Endothelial cell of umbilical vein (primary cell): ENCODE measurements around the gene ACAA1. TPM values are rescaled to one million over a fixed set of nuclear protein-coding genes. Genes with fewer than 3 reads are reported as not detected.

Experiments
- BruUV-seq: library from RNA; stranded (reverse); fragments of 400-500 nt; replicated peaks from 2 replicates; lab custom pipeline; 2021; lab: Mats Ljungman, UMichigan
- CTCF ChIA-PET: fragments of 300-600, 350-600 bp; sonication (Branson Sonifier 250); formaldehyde crosslinking; loops from one replicate; lab custom pipeline; 2021; ENCODE audit warnings: antibody characterized with exemption, inconsistent platforms; lab: Charles Lee
- POLR2A ChIA-PET: fragments of 300-600, 350-600 bp; sonication (Branson Sonifier 250); formaldehyde crosslinking; loops from one replicate; lab custom pipeline; 2021; ENCODE audit warnings: antibody characterized with exemption, inconsistent platforms; lab: Charles Lee
- DNase-seq: peaks from one replicate; pipeline ENCODE4 v3.0.0-alpha.2; 2011; ENCODE audit warnings: low read depth, low spot score
- FAIRE-seq: peaks from 2 replicates; lab custom pipeline; 2011; peaks lifted over from hg19 to GRCh38; lab: Jason Lieb, UNC
- H2AFZ ChIP-seq: 2 replicates; pipeline ENCODE4 v1.6.0; 2012; ENCODE audit warnings: low read depth, low read length, control low read depth, inconsistent platforms
- H3K27ac ChIP-seq: 2 replicates; pipeline ENCODE4 v1.5.1; 2011; ENCODE audit warnings: low read depth, mild to moderate bottlenecking, control low read depth, low read length, moderate library complexity; ENCODE audit not compliant: insufficient read depth
- H3K27me3 ChIP-seq, 2 experiments: 2 replicates each; pipeline versions ENCODE4 v1.6.0 to v1.6.1; 2011; ENCODE audit warnings: low read length in 2 of 2, mixed read lengths in 1 of 2; ENCODE audit not compliant: control insufficient read depth in 2 of 2, insufficient read depth in 2 of 2
- H3K36me3 ChIP-seq, 2 experiments: 2 replicates in 1 of 2; 3 replicates in 1 of 2; pipeline ENCODE4 v1.5.1; 2011; ENCODE audit warnings: low read length in 2 of 2, mild to moderate bottlenecking in 1 of 2, moderate library complexity in 1 of 2; ENCODE audit not compliant: control insufficient read depth in 2 of 2, insufficient read depth in 2 of 2; ENCODE audit errors: extremely low read depth in 1 of 2
- H3K4me1 ChIP-seq: 3 replicates; pipeline ENCODE4 v1.5.1; 2011; ENCODE audit warnings: mild to moderate bottlenecking, low read length; ENCODE audit not compliant: control insufficient read depth, insufficient read depth; ENCODE audit errors: extremely low read depth
- H3K4me2 ChIP-seq: 2 replicates; pipeline ENCODE4 v1.6.1; 2011; ENCODE audit warnings: low read length, control low read depth, mixed read lengths; ENCODE audit not compliant: insufficient read depth
- H3K4me3 ChIP-seq, 3 experiments: fragments of 200-600 bp in 1 of 3; sonication (generic), shearing (Covaris generic) in 1 of 3; replicated peaks in 1 of 3; 2 replicates each; pipeline ENCODE4 v1.5.1; 2011 to 2016; ENCODE audit warnings: control low read depth in 3 of 3, low read length in 3 of 3, mild to moderate bottlenecking in 2 of 3, inconsistent platforms in 1 of 3, low read depth in 1 of 3, moderate library complexity in 1 of 3; ENCODE audit not compliant: insufficient read depth in 1 of 3
- H3K79me2 ChIP-seq: 2 replicates; pipeline ENCODE4 v1.6.0; 2012; ENCODE audit warnings: low read length, inconsistent platforms; ENCODE audit not compliant: control insufficient read depth, insufficient read depth
- H3K9ac ChIP-seq: replicated peaks from 2 replicates; pipeline ENCODE3; 2011; ENCODE audit warnings: low read length, control low read depth; ENCODE audit not compliant: insufficient read depth; ENCODE audit errors: extremely low read depth
- H3K9me1 ChIP-seq: replicated peaks from 3 replicates; pipeline ENCODE4 v1.6.0; 2011; ENCODE audit warnings: mild to moderate bottlenecking, low read length; ENCODE audit not compliant: control insufficient read depth, insufficient read depth; ENCODE audit errors: extremely low read depth
- H3K9me3 ChIP-seq: replicated peaks from 2 replicates; pipeline ENCODE4 v1.5.1; 2012; ENCODE audit warnings: low read length, inconsistent platforms; ENCODE audit not compliant: control insufficient read depth, insufficient read depth
- H4K20me1 ChIP-seq: replicated peaks from 2 replicates; pipeline ENCODE3; 2011; ENCODE audit warnings: mild to moderate bottlenecking, low read length; ENCODE audit not compliant: control insufficient read depth, insufficient read depth; ENCODE audit errors: extremely low read depth
- CTCF ChIP-seq, 2 donors: IDR thresholded peaks; 1 replicate in 1 of 2; 2 replicates in 1 of 2; pipeline ENCODE4 v1.5.1; 2011; ENCODE audit warnings: low read length in 2 of 2, mild to moderate bottlenecking in 2 of 2, moderate library complexity in 2 of 2, control low read depth in 1 of 2, inconsistent platforms in 1 of 2, low read depth in 1 of 2; ENCODE audit not compliant: insufficient read depth in 1 of 2; ENCODE audit errors: extremely low read depth in 1 of 2
- FOS ChIP-seq: IDR thresholded peaks from 2 replicates; pipeline ENCODE4 v1.6.1; 2011; ENCODE audit warnings: mild to moderate bottlenecking, low read length, moderate library complexity, borderline replicate concordance; ENCODE audit not compliant: insufficient read depth
- GATA2 ChIP-seq: IDR thresholded peaks from 2 replicates; pipeline ENCODE4 v1.7.0; 2011; ENCODE audit warnings: low read depth, mild to moderate bottlenecking, moderate library complexity, mixed read lengths, low read length; ENCODE audit not compliant: insufficient read length, insufficient read depth
- JUN ChIP-seq: IDR thresholded peaks from 2 replicates; pipeline ENCODE4 v1.6.1; 2011; ENCODE audit warnings: borderline replicate concordance, low read depth; ENCODE audit not compliant: insufficient read length, insufficient read depth
- MYC ChIP-seq: IDR thresholded peaks from one replicate; pipeline ENCODE4 v1.6.1; 2011; ENCODE audit warnings: mild to moderate bottlenecking, low read depth, low read length
- POLR2AphosphoS5 ChIP-seq: IDR thresholded peaks from 2 replicates; pipeline ENCODE4 v1.6.1; 2012; ENCODE audit warnings: low read depth, mild to moderate bottlenecking, control low read depth, low read length, moderate library complexity; ENCODE audit not compliant: insufficient read depth
- dilution Hi-C: fragments of 300-500 bp; cut with MboI; formaldehyde crosslinking; loops from one replicate; pipeline ENCODE4 v1.15.0; 2019; ENCODE audit warnings: low sequenced_read_pairs; ENCODE audit not compliant: extremely low pct_ligation_motif_present
- intact Hi-C: fragments of 100-400 bp; cut with micrococcal nuclease; formaldehyde crosslinking; loops from one replicate; pipeline ENCODE4 v1.10.0; 2022
- polyA plus RNA-seq, 4 experiments: library from polyadenylated mRNA; depleted of rRNA in 3 of 4; stranded (reverse) in 3 of 4; unstranded in 1 of 4; fragments of >200 nt; gene quantifications; 2 replicates each; pipeline versions ENCODE4 v1.2.1 to v1.2.3, GENCODE V29; 2011 to 2012; ENCODE audit warnings: missing spikeins in 1 of 4
- total RNA-seq: library from RNA; stranded (reverse); gene quantifications from 2 replicates; pipeline ENCODE4 v1.2.3, GENCODE V29; 2021
- TF ChIP-seq, protein P1 (sequence below): IDR thresholded peaks from 2 replicates; pipeline ENCODE4 v1.6.1; 2011; ENCODE audit not compliant: insufficient read depth, insufficient read length

Gene ACAA1
- total and polyA plus RNA-seq, 2 donors (not counting 3 experiments of a cell fraction or from before 2014, with no cell fraction given): 52.1 to 53.8 TPM

DNA sequence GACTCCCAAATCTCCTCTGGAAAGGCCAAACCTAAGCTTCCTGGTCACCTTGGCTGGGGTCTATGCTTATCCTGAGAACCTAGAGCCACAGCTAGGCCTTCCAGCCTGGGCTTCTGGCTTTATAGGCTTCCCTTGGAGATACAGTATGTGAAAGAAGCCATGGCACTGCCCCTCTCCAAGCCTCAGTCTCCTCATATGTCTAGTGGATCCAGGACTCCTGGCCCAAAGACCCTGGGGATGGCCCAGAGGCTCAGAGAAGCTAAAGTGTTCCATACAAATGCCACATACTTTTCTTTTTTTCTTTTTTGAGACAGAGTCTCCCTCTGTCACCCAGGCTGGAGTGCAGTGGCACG is 8.6 kb downstream of the ACAA1 start:
- Histone ChIP-seq H3K9ac (no peak overlapping the region), H3K36me3 (peaks cover 14 to 40% of the 10 kb centered on the region in 2 experiments), H3K27ac (no peak overlapping the region), H3K4me3 (no peak overlapping the region), H2AFZ (no peak overlapping the region), H3K4me2 (no peak overlapping the region), H3K27me3 (no peaks in the 10 kb centered on the region), H4K20me1 (no peaks in the 10 kb centered on the region), H3K79me2 (no peaks in the 10 kb centered on the region), H3K4me1 (no peaks in the 10 kb centered on the region), H3K9me3 (no peaks in the 10 kb centered on the region), H3K9me1 (no peaks in the 10 kb centered on the region)
- dilution Hi-C loops: no loop called here
- ChIA-PET POLR2A (no interaction called here), CTCF (interaction anchor here (1.0 to 1.6 kb wide), 2 partner anchors 9 to 170 kb away, joined by 4 read pairs; no protein-coding TSS in a partner anchor)
- BruUV-seq: no TSS peak
- intact Hi-C loops: no loop called here
- DNase-seq (no peak), FAIRE-seq (no peak)
- TF ChIP-seq, protein P1, sequence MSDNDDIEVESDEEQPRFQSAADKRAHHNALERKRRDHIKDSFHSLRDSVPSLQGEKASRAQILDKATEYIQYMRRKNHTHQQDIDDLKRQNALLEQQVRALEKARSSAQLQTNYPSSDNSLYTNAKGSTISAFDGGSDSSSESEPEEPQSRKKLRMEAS: no peak
- TF ChIP-seq JUN (no peak), MYC (no peak), FOS (no peak), GATA2 (no peak), CTCF (IDR thresholded peaks at IDR 0.05; ENCODE audit: extremely low read depth in 1 of 2, insufficient read depth in 1 of 2, low read depth in 1 of 2, low read length in 2 of 2) (no peak), POLR2AphosphoS5 (no peak)
